OCI-LY3 (cell line): Measurements from ENCODE around the gene SVIL.

ENCODE experiments used
- H2AFZ ChIP-seq: fragments of 200-600, 300-600 bp; shearing (Covaris generic); 2 replicates; pipeline ENCODE4 v1.6.0; 2014; ENCODE audit warnings: antibody characterized with exemption, low read depth, low read length
- H3K27ac ChIP-seq: fragments of 200-600, 300-600 bp; sonication (generic); 2 replicates; pipeline ENCODE4 v1.5.1; 2014; ENCODE audit warnings: mild to moderate bottlenecking, low read length, moderate library complexity, mixed read lengths
- H3K27me3 ChIP-seq: fragments of 200-600, 300-600 bp; sonication (generic); 2 replicates; pipeline ENCODE4 v1.6.1; 2014; ENCODE audit warnings: low read depth, low read length, mixed read lengths
- H3K36me3 ChIP-seq: fragments of 200-600, 300-600 bp; sonication (generic); replicated peaks from 2 replicates; pipeline ENCODE3; 2014; ENCODE audit warnings: low read depth, low read length, mixed read lengths
- H3K4me1 ChIP-seq: fragments of 300-600, 200-600 bp; sonication (generic); 2 replicates; pipeline ENCODE4 v1.6.1; 2014; ENCODE audit warnings: low read length, mixed read lengths
- H3K4me2 ChIP-seq: fragments of 200-600, 300-600 bp; sonication (generic); 2 replicates; pipeline ENCODE4 v1.6.1; 2014; ENCODE audit warnings: low read length, mixed read lengths
- H3K4me3 ChIP-seq: fragments of 300-600, 200-600 bp; sonication (generic); 2 replicates; pipeline ENCODE4 v1.5.1; 2014; ENCODE audit warnings: antibody characterized with exemption, mild to moderate bottlenecking, low read length, moderate library complexity
- H3K79me2 ChIP-seq: fragments of 300-600, 200-600 bp; shearing (Covaris generic); 2 replicates; pipeline ENCODE4 v1.6.1; 2014; ENCODE audit warnings: mild to moderate bottlenecking, low read length, mixed read lengths
- H3K9ac ChIP-seq: fragments of 300-600, 200-600 bp; shearing (Covaris generic); 2 replicates; pipeline ENCODE4 v1.6.0; 2014; ENCODE audit warnings: mild to moderate bottlenecking, low read length, moderate library complexity
- H3K9me3 ChIP-seq: fragments of 200-600, 300-600 bp; shearing (Covaris generic); 2 replicates; pipeline ENCODE4 v1.6.1; 2014; ENCODE audit warnings: low read length, mixed read lengths; ENCODE audit not compliant: insufficient read depth
- H4K20me1 ChIP-seq: fragments of 200-600, 300-600 bp; sonication (generic); 2 replicates; pipeline ENCODE4 v1.6.1; 2016; ENCODE audit warnings: low read length, mixed read lengths; ENCODE audit not compliant: insufficient read depth
- EZH2phosphoT487 ChIP-seq: fragments of 200-600 bp; shearing (Covaris generic); IDR thresholded peaks from 2 replicates; pipeline ENCODE4 v1.6.1; 2018; ENCODE audit warnings: antibody characterized with exemption, mixed run types, low read depth
- TF ChIP-seq, protein P1 (sequence below): fragments of 200-600, 300-600 bp; sonication (generic); IDR thresholded peaks from 2 replicates; pipeline ENCODE4 v1.5.1; 2014; ENCODE audit warnings: antibody characterized with exemption, low read length, low read depth

The SVIL gene

DNA sequence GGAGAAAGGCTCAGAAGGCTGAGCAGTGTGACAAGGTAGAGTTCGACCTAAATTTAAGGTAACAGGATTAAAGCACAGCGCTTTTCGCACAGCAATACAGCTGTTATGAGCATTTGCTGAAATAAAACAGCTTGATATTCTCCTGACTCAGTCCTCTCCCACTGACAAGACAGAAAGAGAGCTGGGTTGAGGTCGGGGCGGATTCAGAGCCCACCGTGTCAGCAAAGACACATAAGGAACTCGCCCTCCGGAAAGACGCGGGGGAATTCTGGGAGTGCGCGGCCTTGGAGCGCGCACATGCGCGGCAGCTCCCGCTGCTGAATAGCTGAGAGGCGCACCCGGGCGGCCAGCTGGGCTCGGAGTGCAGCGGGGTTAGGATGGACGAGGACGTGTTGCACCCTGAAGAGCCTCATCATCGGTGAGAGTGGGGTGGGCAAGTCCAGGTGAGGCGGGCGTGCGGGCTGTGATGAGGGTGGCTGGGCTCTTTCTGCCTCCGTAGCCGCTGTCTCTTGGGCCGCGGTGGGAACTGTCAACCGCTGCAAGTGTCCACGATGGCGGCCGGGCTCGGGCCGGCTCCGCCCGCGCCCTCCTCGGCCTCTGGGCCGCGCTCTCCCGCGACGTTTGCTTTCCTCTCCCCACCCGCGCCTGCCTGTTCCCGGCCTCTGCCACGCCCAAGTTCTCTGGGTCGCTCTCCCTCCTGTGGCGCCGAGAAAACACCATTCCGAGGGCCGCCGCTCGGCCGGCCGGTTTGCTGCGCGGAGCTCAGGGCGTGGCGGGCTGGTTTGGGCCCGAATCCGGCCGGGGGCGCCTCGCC, 225.3 kb downstream of the SVIL start:
- peak overlapping the region; percentile 95 for H2AFZ ChIP-seq

DNA sequence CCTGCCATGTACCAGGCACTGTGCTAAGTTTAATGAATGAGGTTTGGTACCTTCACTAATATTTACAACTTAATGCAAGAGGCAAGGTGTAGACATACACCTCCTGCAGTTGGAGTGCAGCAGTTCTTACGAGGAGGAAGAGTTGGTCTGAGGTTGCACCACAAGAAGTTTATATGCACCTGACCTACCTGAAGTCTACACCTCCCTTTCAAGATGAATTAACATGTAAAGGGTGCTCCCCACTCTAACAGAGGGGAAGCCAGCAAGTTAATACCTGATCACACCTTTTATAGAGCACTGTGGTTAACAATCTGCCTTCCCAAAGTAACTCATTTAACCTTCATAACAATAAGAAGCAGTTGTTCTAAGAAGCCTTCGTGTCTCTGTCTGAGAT, 225.9 kb downstream of the SVIL start:
- peak overlapping the region; percentile 81 for H3K4me2 ChIP-seq

More for the DNA sequence above, 225.3 kb downstream of the SVIL start:
- peak overlapping the region; percentile 2; the same call in 1 of the 2 replicates for H3K27ac ChIP-seq
- no peaks in the 10 kb centered on the region for H4K20me1 ChIP-seq
- no peaks in the 10 kb centered on the region for H3K9me3 ChIP-seq
- peak overlapping the region; percentile 81 for H3K4me2 ChIP-seq
- H3K4me3 ChIP-seq = peak overlapping the region; percentile 95
- H3K9ac ChIP-seq = peak overlapping the region; percentile 61
- no peaks in the 10 kb centered on the region for H3K27me3 ChIP-seq
- peaks cover 13% of the 10 kb centered on the region for H3K4me1 ChIP-seq
- TF ChIP-seq, protein P1, sequence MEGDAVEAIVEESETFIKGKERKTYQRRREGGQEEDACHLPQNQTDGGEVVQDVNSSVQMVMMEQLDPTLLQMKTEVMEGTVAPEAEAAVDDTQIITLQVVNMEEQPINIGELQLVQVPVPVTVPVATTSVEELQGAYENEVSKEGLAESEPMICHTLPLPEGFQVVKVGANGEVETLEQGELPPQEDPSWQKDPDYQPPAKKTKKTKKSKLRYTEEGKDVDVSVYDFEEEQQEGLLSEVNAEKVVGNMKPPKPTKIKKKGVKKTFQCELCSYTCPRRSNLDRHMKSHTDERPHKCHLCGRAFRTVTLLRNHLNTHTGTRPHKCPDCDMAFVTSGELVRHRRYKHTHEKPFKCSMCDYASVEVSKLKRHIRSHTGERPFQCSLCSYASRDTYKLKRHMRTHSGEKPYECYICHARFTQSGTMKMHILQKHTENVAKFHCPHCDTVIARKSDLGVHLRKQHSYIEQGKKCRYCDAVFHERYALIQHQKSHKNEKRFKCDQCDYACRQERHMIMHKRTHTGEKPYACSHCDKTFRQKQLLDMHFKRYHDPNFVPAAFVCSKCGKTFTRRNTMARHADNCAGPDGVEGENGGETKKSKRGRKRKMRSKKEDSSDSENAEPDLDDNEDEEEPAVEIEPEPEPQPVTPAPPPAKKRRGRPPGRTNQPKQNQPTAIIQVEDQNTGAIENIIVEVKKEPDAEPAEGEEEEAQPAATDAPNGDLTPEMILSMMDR = no peak; the same call in 1 of the 2 replicates
- TF ChIP-seq EZH2phosphoT487 = no peak
- no peaks in the 10 kb centered on the region for H3K36me3 ChIP-seq
- peaks cover 31% of the 10 kb centered on the region for H3K79me2 ChIP-seq

More for the DNA sequence above, 225.9 kb downstream of the SVIL start:
- H3K4me3 ChIP-seq = peak overlapping the region; percentile 95
- peak overlapping the region; percentile 95 for H2AFZ ChIP-seq
- H3K36me3 ChIP-seq = no peaks in the 10 kb centered on the region
- no peaks in the 10 kb centered on the region for H4K20me1 ChIP-seq
- H3K27me3 ChIP-seq = no peaks in the 10 kb centered on the region
- peaks cover 13% of the 10 kb centered on the region for H3K4me1 ChIP-seq
- H3K9ac ChIP-seq = peak overlapping the region; percentile 61
- peak overlapping the region; percentile 2; the same call in 1 of the 2 replicates for H3K27ac ChIP-seq
- no peaks in the 10 kb centered on the region for H3K9me3 ChIP-seq
- H3K79me2 ChIP-seq = peaks cover 29% of the 10 kb centered on the region
- TF ChIP-seq, protein P1 = no peak
- TF ChIP-seq EZH2phosphoT487 = no peak
